Measurements from ENCODE around the gene TSC1.

Gene TSC1

GRCh38 chr9:132955768-132956167 is 11.4 kb upstream of the TSC1 start:
- TF ChIP-seq ZFX (IDR thresholded peaks at IDR 0.05) (no peak), CTCF (conservative IDR thresholded peaks at IDR 0.05) (no peak)
- H3K27ac ChIP-seq: no peak overlapping the region

- TF ChIP-seq ZFX (IDR thresholded peaks at IDR 0.05): no peak
- TF ChIP-seq CTCF (conservative IDR thresholded peaks at IDR 0.05): no peak
- no peak overlapping the region for H3K27ac ChIP-seq
These were observed 10.7 kb upstream of the TSC1 start for GRCh38 chr9:132955123-132955522.

- no peak for TF ChIP-seq CTCF (conservative IDR thresholded peaks at IDR 0.05)
- no peak for TF ChIP-seq ZFX (IDR thresholded peaks at IDR 0.05)
- no peak overlapping the region for H3K27ac ChIP-seq
These were observed 5.3 kb upstream of the TSC1 start for GRCh38 chr9:132949709-132950108.

- no peak overlapping the region for H3K27ac ChIP-seq
- no peak for TF ChIP-seq ZFX (IDR thresholded peaks at IDR 0.05)
- TF ChIP-seq CTCF (conservative IDR thresholded peaks at IDR 0.05): no peak
These were observed 4.2 kb upstream of the TSC1 start for GRCh38 chr9:132948482-132949050.

- TF ChIP-seq CTCF (conservative IDR thresholded peaks at IDR 0.05) (no peak), ZFX (IDR thresholded peaks at IDR 0.05) (no peak)
- no peak overlapping the region for H3K27ac ChIP-seq
These were observed 3.3 kb upstream of the TSC1 start for GRCh38 chr9:132947756-132948155.

- H3K27ac ChIP-seq: no peak overlapping the region
- TF ChIP-seq ZFX (IDR thresholded peaks at IDR 0.05) (no peak), CTCF (conservative IDR thresholded peaks at IDR 0.05) (no peak)
These were observed 2.3 kb upstream of the TSC1 start for GRCh38 chr9:132946631-132947295.

- H3K27ac ChIP-seq: no peak overlapping the region
These were observed 1.8 kb upstream of the TSC1 start for GRCh38 chr9:132946211-132946610.

More at GRCh38 chr9:132946211-132946610, 1.8 kb upstream of the TSC1 start:
- TF ChIP-seq CTCF (conservative IDR thresholded peaks at IDR 0.05) (no peak), ZFX (IDR thresholded peaks at IDR 0.05) (no peak)
